Measurements from ENCODE around the gene CDC14A.

- TF ChIP-seq SP1 (IDR thresholded peaks at IDR 0.05): no peak
- TF ChIP-seq FOXK2 (IDR thresholded peaks at IDR 0.05): no peak
- no peak for TF ChIP-seq L3MBTL2 (conservative IDR thresholded peaks at IDR 0.05)
Measured at GRCh38 chr1:100458661-100459357, 106.5 kb downstream of the CDC14A start.

All from HEK293T (cell line).